ENCODE data around the gene GPR55. TPM values are rescaled to one million over a fixed set of nuclear protein-coding genes. Genes with fewer than 3 reads are reported as not detected.

GPR55 gene
- total RNA-seq, 1 donor from 2014 or later: 0.23 TPM

DNA sequence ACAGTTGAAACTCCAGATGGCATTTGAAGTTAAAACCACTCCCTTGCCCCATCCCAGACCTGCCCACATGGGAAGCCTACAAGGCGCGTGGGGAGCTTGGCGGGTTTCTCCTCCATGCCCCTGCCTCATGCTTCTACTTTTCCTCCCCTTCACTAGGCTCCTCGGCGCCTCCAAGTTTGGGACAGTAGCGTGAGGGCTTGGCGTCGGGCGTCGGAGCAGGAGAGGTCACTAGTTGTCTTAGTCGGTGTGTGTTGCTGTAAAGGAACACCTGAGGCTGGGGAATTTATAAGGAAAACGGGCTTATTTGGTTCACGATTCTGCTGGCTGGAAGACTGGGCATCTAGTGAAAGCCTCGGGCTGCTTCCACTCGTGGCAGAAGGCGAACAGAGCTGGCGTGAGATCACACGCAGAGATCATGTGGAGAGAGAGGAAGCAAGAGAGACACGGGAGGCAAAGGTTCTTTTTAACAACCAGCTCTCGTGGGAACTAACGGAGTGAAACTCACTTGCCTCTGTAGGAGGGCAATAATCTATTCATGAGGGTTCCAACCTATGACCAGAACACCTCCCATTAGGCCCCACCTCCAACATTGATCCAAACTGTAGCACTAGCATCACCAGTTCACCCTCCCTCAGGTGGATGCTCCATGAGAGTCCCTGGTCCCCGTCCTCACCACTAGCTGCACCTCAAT lies 35.0 kb downstream of the GPR55 start:
- Mint-ChIP-seq H3K27me3 (peaks cover 28% of the 10 kb centered on the region), H3K9me3 (no peaks in the 10 kb centered on the region), H3K4me1 (peaks cover 2% of the 10 kb centered on the region), H3K36me3 (ENCODE audit: low read depth) (no peaks in the 10 kb centered on the region), H3K4me3 (no peak overlapping the region), H3K27ac (no peak overlapping the region)
- no peak for DNase-seq
- intact Hi-C loops (cut with micrococcal nuclease): no loop called here

DNA sequence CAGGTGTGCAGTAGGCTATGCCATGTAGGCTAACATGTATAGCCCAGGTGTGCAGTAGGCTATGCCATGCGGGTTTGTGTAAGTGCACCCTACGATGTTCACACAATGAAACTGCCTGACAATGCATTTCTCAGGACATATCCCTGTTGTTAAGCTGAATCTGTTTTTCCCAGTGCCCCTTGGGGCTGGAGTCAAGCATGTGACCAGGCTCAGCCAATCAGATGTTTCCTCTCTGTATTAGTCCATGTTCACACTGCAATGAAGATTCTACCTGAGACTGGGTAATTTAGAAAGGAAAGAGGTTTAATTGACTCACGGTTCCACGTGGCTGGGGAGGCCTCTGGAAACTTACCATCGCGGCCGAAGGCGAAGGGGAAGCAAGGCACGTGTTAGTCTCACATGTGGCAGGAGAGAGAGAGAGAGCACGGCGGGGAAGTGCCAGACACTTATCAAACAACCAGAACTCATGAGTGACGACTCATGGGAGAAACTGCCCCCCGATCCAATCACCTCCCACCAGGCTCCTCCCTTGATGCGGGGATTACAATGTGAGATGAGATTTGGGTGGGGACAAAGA lies 36.1 kb downstream of the GPR55 start:
- Mint-ChIP-seq H3K9me3 (no peaks in the 10 kb centered on the region), H3K27ac (no peak overlapping the region)

DNA sequence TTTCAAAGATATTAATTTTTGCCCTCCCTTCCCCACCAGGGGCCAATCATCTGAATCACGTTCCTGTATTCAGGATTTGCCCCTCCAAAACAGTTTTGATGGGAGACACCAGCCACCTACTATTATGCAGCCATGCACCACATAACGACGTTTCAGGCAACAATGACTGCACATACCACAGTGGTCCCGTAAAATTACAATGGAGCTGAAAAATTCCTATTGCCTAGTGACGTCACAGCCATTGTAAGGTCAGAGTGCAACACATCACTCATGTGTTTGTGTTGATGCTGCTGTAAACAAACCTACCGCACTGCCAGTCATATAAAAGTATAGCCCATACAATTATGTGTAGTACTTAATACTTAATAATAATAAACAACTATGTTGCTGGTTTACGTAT lies 37.7 kb downstream of the GPR55 start:
- intact Hi-C loops (cut with micrococcal nuclease): no loop called here
- peaks cover 2% of the 10 kb centered on the region for H3K4me1 Mint-ChIP-seq
- H3K27me3 Mint-ChIP-seq: peaks cover 29% of the 10 kb centered on the region
- no peaks in the 10 kb centered on the region for H3K9me3 Mint-ChIP-seq
- H3K27ac Mint-ChIP-seq: no peak overlapping the region
- DNase-seq: no peak
- H3K4me3 Mint-ChIP-seq: no peak overlapping the region
- H3K36me3 Mint-ChIP-seq (ENCODE audit: low read depth): no peaks in the 10 kb centered on the region

More for the DNA sequence above, 36.1 kb downstream of the GPR55 start:
- DNase-seq: no peak
- no peaks in the 10 kb centered on the region for H3K36me3 Mint-ChIP-seq (ENCODE audit: low read depth)
- no peak overlapping the region for H3K4me3 Mint-ChIP-seq
- peaks cover 2% of the 10 kb centered on the region for H3K4me1 Mint-ChIP-seq
- H3K27me3 Mint-ChIP-seq: peaks cover 30% of the 10 kb centered on the region
- intact Hi-C loops (cut with micrococcal nuclease): no loop called here

DNA sequence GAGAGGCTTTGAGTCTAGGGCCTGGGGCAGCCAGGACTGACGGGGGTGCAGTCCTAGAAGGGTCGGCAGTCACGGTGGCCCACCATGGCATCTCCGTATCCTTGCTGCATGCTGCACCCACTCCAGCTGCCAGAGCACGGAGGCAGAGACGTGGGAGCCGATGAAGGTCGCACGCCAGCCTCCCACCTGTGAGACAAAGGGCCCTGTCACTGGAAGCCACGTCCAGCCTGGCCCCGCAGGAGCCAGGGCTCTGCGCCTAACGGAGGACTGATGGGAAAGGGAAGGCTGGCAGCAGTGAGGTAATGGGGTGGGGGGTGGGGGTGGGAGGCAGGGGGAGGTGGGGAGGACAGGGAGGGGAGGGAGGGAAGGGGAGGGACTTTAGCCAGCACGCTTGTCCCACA lies 38.4 kb downstream of the GPR55 start:
- no peaks in the 10 kb centered on the region for H3K36me3 Mint-ChIP-seq (ENCODE audit: low read depth)
- H3K4me1 Mint-ChIP-seq: peaks cover 2% of the 10 kb centered on the region
- DNase-seq: no peak
- H3K4me3 Mint-ChIP-seq: no peak overlapping the region
- intact Hi-C loops (cut with micrococcal nuclease): no loop called here
- H3K27ac Mint-ChIP-seq: no peak overlapping the region
- H3K27me3 Mint-ChIP-seq: peaks cover 33% of the 10 kb centered on the region
- H3K9me3 Mint-ChIP-seq: no peaks in the 10 kb centered on the region

DNA sequence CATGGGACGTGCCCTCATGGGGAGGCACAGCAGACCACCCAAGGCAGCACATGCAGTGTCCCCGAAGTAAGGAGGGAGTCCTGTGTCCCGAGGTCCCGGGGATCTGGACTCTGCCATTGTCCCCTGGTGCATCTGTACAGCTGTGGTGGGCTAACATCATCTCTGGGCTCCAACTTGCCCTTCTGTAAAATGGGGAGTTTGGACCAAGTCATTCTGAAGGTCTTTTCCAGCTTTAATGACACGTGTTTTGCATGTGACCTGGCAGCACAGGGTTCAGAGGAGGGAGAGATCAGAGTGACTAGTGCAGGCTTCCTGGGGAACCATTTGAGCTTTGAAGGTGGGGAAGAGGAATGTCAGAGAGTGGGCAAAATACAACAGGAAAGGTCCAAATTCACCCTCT lies 38.8 kb downstream of the GPR55 start:
- Mint-ChIP-seq H3K27me3 (peaks cover 33% of the 10 kb centered on the region), H3K4me3 (no peak overlapping the region), H3K36me3 (ENCODE audit: low read depth) (no peaks in the 10 kb centered on the region), H3K27ac (no peak overlapping the region), H3K9me3 (no peaks in the 10 kb centered on the region), H3K4me1 (peaks cover under 1% of the 10 kb centered on the region)
- no peak for DNase-seq
- intact Hi-C loops (cut with micrococcal nuclease): no loop called here

DNA sequence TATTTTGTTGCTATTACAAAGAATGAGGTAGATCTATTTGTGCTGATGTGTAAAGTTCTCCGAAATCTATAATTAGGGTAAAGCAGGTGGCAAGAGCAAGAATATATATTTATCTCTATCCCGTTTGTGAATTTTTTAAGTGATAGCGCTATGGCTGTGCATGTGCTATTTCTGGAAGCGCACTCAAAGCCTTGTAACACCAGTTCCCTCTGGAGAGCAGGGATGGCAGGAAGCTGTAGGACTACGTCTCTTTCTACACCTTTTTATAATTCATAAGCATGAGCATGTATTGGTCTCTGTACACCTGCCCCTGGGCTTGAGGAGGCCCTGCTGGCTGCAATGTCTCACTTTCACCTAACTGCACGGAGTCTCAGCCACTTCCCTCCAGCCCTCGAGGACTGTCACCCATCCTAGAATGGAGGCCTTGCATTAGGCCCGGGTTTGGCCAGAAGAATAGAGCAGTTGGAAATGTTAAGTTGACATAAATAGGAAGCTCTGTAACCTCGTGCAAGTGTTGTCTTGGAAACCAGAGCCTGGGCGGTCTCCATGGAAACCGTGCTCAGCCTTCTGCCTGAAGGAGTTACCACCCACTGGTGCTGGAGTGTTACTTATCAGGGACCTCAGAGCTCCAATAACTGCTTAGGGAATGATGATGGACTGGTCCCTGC lies 39.4 kb downstream of the GPR55 start:
- Mint-ChIP-seq H3K27ac (no peak overlapping the region), H3K4me3 (no peak overlapping the region), H3K4me1 (no peaks in the 10 kb centered on the region), H3K9me3 (no peaks in the 10 kb centered on the region), H3K27me3 (peaks cover 32% of the 10 kb centered on the region), H3K36me3 (ENCODE audit: low read depth) (no peaks in the 10 kb centered on the region)
- intact Hi-C loops (cut with micrococcal nuclease): no loop called here
- no peak for DNase-seq

DNA sequence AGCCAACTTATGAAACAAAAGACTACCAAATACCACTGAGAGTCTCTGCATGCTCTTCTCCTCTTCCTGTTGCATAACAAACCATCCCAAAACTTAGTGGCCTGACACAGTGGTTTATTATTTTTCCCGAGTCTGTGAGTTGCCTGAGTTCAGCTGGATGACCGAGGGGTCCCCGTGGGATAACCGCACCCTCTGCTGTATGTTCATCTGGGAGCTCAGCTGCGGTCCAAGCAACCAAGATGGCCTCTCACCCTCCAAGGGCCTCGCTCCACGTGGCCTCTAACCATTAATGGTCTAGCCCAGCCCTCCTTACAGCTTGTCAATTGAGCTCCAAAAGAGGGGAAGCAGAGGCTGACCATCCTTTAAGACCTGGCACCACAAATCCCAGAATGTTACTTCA lies 43.2 kb downstream of the GPR55 start:
- H3K9me3 Mint-ChIP-seq: no peaks in the 10 kb centered on the region
- H3K4me3 Mint-ChIP-seq: no peak overlapping the region
- DNase-seq: no peak
- H3K4me1 Mint-ChIP-seq: no peaks in the 10 kb centered on the region
- H3K27ac Mint-ChIP-seq: no peak overlapping the region
- peaks cover 23% of the 10 kb centered on the region for H3K27me3 Mint-ChIP-seq
- intact Hi-C loops (cut with micrococcal nuclease): no loop called here
- no peaks in the 10 kb centered on the region for H3K36me3 Mint-ChIP-seq (ENCODE audit: low read depth)

DNA sequence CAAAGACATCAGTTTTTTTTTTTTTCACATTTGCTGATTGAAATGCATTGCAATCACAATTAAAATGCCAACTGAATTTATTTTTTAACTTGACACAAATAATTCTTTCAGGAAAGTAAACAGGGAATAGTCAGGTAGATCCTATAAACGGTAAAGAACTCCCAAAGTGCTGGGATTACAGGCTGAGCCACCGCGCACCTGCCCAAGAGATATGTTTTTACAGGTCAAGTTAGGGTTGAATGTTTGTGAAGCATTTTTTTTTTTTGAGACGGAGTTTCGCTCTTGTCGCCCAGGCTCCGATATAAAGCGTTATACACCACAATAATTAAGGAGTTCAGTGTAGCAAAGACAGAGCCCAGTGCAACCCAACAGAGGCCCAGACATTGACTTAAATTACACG lies 45.2 kb downstream of the GPR55 start:
- Mint-ChIP-seq H3K36me3 (ENCODE audit: low read depth) (no peaks in the 10 kb centered on the region), H3K4me1 (no peaks in the 10 kb centered on the region), H3K27ac (no peak overlapping the region), H3K4me3 (no peak overlapping the region), H3K27me3 (peaks cover 19% of the 10 kb centered on the region), H3K9me3 (no peaks in the 10 kb centered on the region)
- DNase-seq: no peak
- intact Hi-C loops (cut with micrococcal nuclease): no loop called here

DNA sequence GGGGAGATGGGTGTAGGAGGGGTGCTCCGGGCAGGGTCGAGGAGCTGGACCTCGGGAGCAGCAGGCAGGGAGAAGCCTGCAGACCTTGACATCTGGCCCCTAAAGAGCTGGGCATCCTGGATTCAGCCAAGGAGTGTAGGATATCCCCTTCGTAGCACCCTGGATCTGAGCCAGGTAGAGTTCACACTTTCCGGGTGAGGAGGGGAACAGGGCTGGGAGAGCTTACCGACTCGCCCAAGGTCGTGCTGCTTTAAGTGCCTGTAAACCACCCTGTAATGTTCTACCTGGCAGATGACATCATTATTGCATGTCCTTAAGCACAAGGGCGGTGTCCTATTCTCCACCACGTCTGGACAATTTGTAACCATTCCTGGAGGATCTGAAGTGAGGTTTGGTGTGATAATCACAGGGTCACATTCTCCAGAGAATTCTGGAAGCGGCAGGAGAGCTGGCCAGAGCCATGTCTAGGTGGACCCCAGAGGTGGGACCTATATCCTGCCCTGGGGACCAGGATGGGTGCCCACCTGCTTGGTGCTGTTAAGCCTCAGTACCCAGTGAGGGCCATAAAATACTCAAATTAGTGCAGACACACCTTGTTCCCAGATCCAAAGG lies 45.7 kb downstream of the GPR55 start:
- intact Hi-C loops (cut with micrococcal nuclease): no loop called here
- Mint-ChIP-seq H3K4me1 (peaks cover 3% of the 10 kb centered on the region), H3K36me3 (ENCODE audit: low read depth) (no peaks in the 10 kb centered on the region), H3K9me3 (no peaks in the 10 kb centered on the region), H3K4me3 (no peak overlapping the region), H3K27me3 (peaks cover 19% of the 10 kb centered on the region), H3K27ac (no peak overlapping the region)
- no peak for DNase-seq

DNA sequence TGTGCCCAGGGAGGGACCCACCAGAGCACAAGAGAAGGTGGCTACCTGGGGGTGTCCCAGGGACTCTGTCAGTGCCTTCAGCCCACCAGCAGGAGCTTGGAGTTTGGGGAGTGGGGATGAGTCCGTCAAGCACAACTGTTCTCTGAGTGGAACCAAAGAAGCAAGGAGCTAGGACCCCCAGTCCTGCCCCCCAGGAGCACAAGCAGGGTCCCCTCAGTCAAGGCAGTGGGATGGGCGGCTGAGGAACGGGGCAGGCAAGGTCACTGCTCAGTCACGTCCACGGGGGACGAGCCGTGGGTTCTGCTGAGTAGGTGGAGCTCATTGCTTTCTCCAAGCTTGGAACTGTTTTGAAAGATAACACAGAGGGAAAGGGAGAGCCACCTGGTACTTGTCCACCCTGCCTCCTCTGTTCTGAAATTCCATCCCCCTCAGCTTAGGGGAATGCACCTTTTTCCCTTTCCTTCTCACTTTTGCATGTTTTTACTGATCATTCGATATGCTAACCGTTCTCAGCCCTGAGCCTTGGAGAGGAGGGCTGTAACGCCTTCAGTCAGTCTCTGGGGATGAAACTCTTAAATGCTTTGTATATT lies 46.3 kb downstream of the GPR55 start:
- Mint-ChIP-seq H3K4me1 (peaks cover 7% of the 10 kb centered on the region), H3K27ac (no peak overlapping the region), H3K9me3 (no peaks in the 10 kb centered on the region), H3K36me3 (ENCODE audit: low read depth) (no peaks in the 10 kb centered on the region), H3K27me3 (peaks cover 15% of the 10 kb centered on the region), H3K4me3 (no peak overlapping the region)
- intact Hi-C loops (cut with micrococcal nuclease): no loop called here
- no peak for DNase-seq

DNA sequence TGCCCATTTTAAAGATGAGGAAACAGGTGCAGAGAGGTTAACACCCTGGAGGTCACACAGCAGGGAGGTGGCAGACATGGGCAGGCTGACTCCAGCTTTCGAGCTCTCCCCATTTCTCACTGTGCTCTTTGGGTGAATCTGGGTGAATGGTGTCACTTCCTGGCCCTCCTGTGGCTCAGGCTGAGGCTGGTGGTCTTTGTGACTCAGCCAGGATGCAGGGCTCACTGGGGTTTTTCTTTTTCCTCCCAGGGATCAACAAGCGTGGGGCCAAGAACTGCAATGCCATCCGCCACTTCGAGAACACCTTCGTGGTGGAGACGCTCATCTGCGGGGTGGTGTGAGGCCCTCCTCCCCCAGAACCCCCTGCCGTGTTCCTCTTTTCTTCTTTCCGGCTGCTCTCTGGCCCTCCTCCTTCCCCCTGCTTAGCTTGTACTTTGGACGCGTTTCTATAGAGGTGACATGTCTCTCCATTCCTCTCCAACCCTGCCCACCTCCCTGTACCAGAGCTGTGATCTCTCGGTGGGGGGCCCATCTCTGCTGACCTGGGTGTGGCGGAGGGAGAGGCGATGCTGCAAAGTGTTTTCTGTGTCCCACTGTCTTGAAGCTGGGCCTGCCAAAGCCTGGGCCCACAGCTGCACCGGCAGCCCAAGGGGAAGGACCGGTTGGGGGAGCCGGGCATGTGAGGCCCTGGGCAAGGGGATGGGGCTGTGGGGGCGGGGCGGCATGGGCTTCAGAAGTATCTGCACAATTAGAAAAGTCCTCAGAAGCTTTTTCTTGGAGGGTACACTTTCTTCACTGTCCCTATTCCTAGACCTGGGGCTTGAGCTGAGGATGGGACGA lies 47.1 kb downstream of the GPR55 start:
- intact Hi-C loops (cut with micrococcal nuclease): no loop called here
- no peaks in the 10 kb centered on the region for H3K36me3 Mint-ChIP-seq (ENCODE audit: low read depth)
- peaks cover 8% of the 10 kb centered on the region for H3K4me1 Mint-ChIP-seq
- no peak overlapping the region for H3K27ac Mint-ChIP-seq
- H3K9me3 Mint-ChIP-seq: no peaks in the 10 kb centered on the region
- no peak for DNase-seq
- no peak overlapping the region for H3K4me3 Mint-ChIP-seq
- peaks cover 12% of the 10 kb centered on the region for H3K27me3 Mint-ChIP-seq

DNA sequence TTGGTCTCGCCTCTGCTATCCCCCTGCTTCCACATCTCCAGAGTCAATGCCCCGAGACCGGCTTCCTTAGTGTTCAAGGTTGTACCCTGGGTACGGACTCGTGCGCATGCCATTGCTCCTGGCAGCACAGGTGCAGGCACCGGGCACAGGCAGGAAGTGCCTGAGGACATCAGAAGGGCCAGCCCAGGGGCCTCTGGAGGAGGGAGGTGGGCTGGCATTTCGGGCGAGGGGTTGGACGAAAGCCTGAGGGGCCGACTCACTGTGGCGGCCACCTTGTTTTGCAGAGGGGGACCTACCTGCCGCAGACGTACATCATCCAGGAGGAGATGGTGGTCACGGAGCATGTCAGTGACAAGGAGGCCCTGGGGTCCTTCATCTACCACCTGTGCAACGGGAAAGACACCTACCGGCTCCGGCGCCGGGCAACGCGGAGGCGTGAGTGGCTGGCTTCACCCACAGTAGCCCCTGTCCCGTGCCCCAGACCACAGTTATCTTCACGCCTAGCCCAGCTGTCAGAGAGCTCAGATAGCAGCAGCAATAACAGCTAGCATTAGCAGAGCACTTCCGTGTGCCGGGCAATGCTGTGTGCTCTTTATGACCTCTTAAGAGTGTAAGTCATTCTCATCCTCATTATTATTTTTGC lies 47.8 kb downstream of the GPR55 start:
- intact Hi-C loops (cut with micrococcal nuclease): no loop called here
- Mint-ChIP-seq H3K27me3 (peaks cover 6% of the 10 kb centered on the region), H3K27ac (no peak overlapping the region), H3K9me3 (no peaks in the 10 kb centered on the region), H3K36me3 (ENCODE audit: low read depth) (no peaks in the 10 kb centered on the region), H3K4me3 (no peak overlapping the region), H3K4me1 (peaks cover 11% of the 10 kb centered on the region)
- no peak for DNase-seq
